ENCODE data around the gene NTNG1.

DNA sequence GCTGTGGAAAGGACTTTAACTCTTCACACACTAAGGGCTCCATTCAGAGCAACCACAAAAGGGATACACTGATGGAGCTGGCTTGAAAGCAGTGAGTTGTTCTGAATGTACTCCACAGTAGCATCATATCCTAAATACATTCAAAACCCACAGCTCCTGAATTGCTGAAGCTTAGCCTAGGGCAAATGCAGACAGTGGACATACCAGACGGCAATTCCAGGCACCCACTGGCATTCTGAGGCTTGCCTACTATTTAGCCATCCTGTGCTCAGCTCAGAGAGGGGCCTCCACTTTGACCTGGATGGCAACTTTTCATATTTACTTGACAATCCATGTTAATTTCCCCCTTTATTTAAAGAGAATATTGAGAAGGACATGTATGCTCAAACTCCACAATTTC is 303.5 kb downstream of the NTNG1 start:
- TF ChIP-seq POLR2AphosphoS5 (IDR thresholded peaks at IDR 0.05; ENCODE audit: low read depth, low read length) (no peak), SIN3A (IDR thresholded peaks at IDR 0.05; ENCODE audit: borderline replicate concordance, insufficient read depth, low read length) (no peak), FOXP2 (optimal IDR thresholded peaks at IDR 0.05; ENCODE audit: borderline replicate concordance, extremely low read depth, extremely low read length, insufficient read depth) (no peak), TAF1 (IDR thresholded peaks at IDR 0.05; ENCODE audit: borderline replicate concordance, insufficient read depth, low read length) (no peak)
- TF ChIP-seq, protein P1, sequence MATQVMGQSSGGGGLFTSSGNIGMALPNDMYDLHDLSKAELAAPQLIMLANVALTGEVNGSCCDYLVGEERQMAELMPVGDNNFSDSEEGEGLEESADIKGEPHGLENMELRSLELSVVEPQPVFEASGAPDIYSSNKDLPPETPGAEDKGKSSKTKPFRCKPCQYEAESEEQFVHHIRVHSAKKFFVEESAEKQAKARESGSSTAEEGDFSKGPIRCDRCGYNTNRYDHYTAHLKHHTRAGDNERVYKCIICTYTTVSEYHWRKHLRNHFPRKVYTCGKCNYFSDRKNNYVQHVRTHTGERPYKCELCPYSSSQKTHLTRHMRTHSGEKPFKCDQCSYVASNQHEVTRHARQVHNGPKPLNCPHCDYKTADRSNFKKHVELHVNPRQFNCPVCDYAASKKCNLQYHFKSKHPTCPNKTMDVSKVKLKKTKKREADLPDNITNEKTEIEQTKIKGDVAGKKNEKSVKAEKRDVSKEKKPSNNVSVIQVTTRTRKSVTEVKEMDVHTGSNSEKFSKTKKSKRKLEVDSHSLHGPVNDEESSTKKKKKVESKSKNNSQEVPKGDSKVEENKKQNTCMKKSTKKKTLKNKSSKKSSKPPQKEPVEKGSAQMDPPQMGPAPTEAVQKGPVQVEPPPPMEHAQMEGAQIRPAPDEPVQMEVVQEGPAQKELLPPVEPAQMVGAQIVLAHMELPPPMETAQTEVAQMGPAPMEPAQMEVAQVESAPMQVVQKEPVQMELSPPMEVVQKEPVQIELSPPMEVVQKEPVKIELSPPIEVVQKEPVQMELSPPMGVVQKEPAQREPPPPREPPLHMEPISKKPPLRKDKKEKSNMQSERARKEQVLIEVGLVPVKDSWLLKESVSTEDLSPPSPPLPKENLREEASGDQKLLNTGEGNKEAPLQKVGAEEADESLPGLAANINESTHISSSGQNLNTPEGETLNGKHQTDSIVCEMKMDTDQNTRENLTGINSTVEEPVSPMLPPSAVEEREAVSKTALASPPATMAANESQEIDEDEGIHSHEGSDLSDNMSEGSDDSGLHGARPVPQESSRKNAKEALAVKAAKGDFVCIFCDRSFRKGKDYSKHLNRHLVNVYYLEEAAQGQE (IDR thresholded peaks at IDR 0.05; ENCODE audit: insufficient read depth in 1 of 2, low read depth in 2 of 2, low read length in 2 of 2), result no peak
